GM23248 (cell line): ENCODE data around the gene ARIH2.

Experiments used
- EZH2 ChIP-seq: fragments of 200-600 bp; sonication (generic); IDR thresholded peaks from 2 replicates; pipeline ENCODE4 v1.6.1; 2018; ENCODE audit warnings: antibody characterized with exemption, mild to moderate bottlenecking; ENCODE audit not compliant: insufficient read depth, poor library complexity, severe bottlenecking
- EZH2phosphoT487 ChIP-seq: fragments of 200-600 bp; sonication (generic); IDR thresholded peaks from 2 replicates; pipeline ENCODE4 v1.6.1; 2018; ENCODE audit warnings: antibody characterized with exemption, moderate library complexity, mild to moderate bottlenecking, low read depth; ENCODE audit not compliant: insufficient read depth

DNA sequence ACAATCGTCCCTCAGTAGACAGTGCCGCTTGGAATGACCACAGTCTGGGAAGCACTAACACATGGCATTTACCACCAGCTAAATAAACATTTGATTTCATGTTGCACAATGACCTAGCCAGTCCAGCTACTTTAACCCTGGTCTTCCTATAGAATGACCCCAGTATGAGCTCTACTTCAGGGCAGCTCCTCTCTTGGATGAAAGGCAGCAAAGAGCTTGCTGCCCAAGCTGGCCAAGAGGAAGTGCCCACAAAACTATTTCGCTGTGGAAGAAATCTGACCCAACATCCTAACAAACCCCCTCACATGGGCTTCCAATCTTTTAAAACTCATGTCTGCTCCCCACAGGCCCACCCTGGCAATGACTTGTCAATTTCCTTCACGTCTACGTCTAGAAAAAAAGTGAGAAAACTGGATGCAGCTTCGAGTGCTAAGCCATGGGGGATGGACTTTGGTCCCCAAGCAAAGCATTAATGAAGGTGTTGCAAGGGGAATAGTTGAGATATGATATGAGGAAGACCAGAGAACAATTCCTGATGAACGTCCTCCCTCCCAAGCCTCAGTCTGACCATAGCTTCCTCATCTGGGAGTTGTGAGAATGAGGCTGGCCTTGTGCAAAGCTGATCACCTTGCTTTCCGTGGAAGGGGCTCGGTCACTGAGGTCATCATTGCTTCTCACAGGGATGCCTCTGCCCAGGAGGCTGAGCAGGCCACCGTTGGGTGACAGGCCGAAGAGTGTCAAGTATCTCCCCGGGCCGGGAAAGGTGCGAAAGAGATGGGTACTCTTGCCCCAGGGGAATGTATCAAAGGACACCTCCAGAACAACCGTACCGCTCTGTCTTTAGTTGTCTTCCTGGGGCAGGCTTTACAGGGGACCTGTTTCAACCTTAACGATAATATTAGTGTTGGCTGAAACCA lies 20.9 kb upstream of the ARIH2 start:
- TF ChIP-seq EZH2 (no peak), EZH2phosphoT487 (no peak)
